Activated CD8-positive, alpha-beta memory T cell treated with anti-CD3 and anti-CD28 coated beads, Interleukin-2, amount 50 U/mL, for 4 hours (primary cell): Measurements from ENCODE around the gene MBP.

Experiments
- DNase-seq: peaks from one replicate; pipeline ENCODE4 v3.0.0-alpha.2; 2020

MBP gene

DNA sequence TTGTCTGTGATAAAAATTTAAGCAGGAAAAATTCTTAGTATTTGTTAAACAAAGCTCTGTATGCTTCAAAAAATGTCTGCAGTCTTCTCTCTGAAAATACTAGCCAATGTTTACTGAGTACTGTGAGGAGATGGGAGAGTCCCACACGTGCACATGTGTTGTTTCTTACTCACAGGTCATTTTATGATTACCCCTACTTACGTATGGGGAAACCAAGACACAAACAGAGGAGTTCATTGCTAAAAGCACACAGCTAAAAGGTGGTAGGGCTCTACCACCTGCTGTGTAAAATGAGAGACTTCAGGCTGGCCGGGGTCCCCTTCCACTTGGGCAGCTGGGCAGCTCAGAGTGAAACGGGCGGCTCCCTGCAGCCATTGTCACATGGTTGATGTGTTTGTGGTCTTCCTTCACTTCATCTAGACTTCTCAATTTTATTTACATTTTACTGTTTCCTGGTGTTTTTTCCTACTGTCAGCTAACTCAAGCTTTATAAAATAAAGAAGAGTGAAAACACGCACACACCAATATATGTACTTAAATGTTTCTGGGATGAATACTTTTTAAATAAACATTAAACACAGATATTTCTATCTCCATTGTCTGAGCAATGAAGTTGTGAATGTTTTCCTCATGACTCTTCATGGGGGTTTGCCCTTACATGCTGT, 71.2 kb downstream of the MBP start:
- no peak for DNase-seq

DNA sequence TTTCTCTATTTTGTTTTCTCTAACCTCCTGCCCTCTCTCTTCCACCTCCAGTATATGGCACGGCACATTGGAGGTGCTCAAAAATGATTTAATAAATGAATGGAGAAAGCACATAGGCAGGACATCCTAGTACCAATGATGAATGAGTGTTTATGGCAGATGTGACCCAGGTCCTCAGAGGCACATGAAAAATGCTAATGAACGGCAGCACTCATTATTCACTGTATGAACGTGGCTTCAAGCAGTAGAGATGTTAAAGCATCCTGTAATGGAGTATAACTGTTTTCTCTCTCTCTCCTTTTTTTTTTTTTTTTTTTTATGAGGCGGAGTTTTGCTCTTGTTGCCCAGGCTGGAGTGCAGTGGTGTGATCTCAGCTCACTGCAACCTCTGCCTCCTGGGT, 72.4 kb downstream of the MBP start:
- no peak for DNase-seq

DNA sequence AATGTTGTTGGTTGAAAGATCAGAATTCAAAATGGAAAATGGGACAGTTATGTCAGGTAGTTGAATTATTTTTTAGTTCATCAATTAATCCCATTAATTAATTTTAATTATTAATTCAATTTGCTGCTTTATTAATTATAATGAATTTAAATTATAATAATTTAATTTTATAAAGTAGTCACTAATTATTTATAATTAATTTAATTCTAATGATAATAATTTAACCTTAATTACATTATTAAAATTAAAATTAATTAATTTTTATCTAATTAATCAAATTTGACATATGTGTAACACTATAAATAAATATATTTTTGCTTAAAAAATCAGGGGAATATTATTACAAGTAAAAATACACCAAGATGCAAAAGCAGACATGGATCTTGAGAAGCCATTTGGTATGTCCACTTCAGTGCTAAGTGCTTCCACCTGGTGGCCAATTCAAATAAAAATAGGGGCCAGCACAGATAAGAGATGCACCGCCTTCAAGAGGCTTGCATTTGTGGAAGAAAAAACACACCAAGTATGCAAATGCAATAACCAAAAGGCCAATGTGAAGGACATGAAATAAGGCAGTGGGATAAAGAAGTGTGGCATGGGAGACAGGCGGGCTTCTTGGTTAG, 73.2 kb downstream of the MBP start:
- DNase-seq: no peak

DNA sequence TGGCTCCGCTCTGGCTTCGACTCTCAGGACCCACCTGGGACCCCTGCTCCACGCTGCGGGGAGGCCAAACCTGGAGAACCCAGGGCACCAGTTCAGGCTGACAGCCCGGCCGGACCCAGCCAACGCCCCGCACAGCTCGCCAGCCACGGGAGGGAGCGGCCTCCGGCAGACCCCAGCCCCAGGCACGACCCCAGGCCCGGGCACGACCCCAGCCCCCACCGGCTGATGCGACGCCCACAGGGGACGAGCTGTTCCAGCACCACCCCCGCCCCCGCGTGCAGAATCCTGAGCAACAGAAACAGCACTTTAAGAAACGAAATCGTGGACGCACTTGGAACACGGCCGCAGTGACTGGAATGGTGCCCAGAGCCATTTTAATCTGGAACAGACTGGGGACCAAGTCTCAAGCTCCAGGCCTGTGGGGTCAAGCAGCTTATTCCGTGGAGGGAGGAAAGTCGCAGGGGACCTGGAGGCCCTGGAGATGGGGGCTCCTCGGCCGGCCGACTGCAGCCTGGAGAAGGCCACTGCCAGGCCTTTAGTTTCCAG, 74.2 kb downstream of the MBP start:
- DNase-seq: no peak

DNA sequence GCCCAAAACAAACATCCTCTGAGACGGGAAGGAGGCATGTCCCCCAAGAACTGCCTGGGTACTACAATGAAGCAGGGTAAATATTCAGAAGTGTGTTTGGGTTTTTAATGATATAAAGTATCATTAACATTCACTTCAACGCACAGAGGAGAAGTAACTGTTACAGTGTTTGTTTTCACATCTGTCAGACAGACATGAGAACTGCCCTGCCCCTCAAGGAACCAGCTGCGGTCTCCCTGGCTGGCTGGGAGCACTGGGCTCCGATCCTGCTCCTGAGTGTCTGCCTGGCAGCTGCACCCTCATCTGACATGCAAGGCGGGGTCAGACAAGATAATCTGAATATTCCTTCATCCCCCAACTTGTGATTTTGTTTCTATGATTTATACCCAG, 75.6 kb downstream of the MBP start:
- no peak for DNase-seq

DNA sequence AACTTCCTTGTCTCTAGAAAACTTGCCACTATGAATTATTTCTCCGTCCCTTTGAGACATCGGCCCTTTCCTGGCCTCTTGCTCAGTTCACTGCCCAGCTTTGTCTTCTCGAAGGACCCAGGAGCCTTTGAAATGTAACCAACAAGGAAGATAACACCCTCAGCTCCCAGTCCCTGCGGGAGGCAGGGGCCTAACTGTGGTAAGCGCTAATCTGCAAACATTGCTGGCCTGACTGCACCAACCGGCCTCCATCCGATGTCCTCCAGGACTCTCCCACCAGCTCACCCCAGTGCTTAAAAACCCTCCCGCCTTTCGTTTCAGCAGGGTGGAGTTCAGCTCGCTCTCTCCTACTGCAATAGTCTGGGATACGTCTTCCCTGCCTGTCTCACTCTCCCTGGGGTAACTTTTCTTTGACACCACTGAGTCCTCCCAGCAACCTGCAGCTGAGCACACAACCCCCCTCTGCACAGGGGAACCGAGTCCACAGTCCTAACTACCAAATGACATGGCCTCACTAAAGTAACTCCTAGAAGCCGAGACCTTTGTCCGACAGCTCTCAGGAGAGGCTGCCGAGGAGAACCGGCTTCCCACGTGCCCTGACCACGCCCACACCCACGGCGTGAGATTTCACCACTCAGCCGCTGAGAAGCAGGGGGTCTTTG, 76.1 kb downstream of the MBP start:
- no peak for DNase-seq

DNA sequence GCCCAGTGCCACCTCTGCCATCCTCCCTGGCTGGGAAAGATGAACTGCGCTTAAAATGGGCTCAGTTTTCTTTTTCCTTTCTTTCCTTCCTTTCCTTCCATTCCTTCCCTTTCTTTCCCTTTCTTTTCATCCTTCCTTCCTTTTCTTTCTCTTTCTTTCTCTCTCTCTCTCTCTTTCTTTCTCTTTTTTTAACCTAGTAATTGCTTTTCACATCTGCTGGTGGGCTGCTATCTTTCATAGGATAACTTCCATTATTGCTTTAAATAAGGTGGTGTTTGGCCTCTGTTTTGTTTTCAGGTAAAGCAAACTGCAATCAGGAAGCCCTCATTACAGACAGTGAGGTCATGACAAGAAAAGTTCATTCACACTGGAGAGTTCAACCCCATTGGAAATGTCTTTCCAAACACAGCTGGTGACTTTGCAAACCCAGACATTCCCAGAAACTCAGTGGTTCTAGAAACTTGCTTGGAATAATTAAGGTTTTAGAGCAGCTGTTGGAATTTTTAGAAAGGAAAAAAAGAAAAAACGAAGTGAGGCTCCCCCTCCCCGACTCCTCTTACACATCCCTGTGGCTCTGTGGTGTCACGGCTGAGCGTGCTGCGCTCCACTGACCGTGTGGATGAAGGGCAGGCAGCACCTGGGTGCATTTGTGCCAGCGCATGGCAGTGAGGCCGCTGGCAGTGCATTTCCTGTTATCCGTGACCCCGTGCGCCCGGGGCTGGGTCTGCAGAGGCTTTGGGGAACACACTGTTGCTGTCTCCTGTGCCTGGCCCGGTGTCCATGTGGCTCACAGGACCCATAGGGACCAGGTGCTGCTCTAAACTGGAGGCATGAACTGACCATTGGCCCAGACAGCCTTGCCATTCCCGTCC, 76.9 kb downstream of the MBP start:
- no peak for DNase-seq

DNA sequence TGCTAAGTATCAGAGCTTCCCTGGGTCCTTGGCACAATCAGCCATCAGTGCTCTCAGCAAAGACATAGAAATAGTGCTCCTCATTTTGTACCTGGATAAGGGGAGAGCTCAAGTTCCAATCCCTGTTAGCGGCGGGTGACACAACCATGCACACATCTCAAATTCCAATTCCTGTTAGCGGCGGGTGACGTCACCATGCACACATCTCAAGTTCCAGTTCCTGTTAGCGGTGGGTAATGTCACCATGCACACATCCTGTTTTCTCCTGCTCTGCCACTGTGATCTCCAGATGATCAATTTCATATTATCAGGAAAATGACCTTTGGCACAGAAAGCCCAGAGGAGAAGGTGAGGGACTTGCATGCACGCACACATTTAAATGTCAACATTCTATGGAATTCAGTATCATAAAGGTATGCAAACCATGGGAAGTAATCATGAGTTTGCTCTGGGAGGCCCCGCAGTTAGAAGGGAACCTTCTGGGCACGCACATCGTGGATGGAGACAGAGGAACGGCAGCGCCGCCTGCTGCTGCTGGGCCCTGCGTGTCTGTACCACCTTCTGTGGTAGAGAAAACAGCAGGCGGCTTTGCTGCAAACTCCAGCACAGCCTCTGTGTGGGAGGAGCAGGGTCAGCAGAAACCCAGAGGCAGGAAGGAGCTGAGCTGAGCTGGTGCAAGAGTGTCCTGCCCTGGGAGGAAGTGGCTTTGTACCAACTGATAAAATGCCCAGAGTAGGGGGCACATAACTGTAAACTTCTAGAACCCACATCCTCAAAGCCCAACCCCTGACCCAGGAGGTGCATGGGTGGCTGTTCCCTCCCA, 77.8 kb downstream of the MBP start:
- DNase-seq: peak; percentile 67

DNA sequence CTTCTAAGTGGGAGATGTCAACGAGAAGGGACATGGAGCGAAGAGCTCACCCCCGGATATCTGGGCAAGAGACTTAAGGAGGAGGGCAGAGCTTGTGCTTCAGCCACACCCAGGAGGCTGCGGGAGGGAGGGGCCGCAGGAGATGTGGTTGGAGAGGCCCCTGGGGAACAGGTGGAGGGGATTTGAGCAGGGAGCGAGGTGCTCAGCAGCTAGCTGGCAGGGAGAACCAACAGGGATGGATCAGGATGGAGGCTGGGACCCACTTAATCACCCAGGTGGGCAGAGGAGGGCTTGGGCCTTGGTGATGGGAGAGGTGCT, 78.3 kb downstream of the MBP start:
- no peak for DNase-seq

DNA sequence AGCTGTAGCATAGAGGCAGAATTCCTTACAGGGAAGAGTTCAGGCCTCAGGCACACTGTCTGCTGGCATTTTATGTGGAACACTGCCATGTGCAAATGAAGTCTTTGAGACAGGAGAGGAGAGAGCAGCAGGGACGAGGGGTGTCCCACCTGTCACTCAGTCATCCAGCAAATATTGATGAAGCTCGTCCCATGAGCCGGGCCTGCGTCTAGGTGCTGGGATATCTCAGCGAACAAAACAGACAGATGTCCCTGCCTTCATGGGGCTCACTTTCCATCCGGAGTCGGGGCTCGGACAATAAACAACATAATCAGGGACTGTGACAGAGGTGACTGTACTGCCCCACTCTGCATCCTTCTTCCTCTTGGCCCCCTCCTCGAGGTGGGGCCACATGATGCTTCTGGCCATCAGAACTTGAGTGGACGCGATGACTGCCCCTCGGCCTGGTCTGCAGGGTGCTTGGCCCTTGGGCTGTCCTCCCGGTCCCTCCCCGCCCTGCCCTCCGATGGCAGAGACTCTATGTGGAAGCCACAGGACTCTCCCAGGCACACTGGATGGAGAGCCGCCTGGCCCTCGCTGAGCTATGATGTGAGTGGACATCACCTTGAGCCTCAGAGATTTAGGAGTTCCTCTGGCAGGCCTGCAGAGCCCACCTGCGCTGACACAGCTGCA, 78.8 kb downstream of the MBP start:
- no peak for DNase-seq

DNA sequence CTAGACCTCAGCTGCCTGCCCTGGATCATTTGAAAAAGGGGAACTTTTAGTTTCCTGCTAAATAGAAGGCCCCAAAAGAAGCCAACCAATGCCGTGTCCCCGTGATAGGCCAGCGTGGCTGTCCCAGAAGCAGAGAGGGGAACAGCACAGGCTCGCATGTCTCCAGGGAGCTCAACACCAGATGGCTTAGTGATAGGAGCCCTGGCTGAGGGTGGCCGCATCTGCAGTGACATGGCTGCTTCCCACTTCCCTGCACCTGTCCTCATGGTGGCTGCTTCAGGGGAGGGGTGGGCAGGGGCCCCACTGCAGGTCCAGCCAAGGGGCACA, 79.6 kb downstream of the MBP start:
- no peak for DNase-seq

DNA sequence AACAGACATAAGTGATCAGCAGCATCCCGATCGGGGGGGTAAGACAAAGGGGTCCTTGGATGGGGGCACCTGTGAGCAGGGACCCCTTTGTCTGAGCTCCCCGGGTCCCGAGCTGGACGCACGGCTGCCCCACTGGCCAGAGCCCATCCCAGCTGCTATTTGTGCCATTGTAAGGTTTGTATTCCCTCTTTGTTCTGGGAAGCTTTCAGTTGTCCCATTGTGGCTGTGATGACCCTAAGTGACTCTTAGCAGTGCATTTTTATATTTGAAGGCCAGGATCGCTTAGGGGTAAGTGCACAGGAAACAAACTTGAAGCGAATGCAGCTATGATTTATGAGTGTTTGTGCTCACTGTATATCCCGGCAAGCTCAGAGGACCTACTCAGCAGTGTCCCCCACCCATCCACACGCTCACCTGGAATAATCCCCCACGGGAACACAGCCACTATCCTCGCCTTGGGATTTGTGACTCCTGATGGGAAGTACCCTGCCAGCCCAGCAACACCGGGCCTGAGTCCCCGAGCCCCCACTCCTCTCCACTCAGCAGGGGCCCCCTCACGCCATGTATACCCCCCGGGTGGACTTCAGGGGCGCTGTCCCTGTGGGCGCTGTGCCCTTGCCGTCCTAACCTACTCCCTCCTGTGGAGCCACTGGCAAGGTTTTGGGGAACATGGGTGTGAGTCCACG, 80.1 kb downstream of the MBP start:
- DNase-seq: no peak

DNA sequence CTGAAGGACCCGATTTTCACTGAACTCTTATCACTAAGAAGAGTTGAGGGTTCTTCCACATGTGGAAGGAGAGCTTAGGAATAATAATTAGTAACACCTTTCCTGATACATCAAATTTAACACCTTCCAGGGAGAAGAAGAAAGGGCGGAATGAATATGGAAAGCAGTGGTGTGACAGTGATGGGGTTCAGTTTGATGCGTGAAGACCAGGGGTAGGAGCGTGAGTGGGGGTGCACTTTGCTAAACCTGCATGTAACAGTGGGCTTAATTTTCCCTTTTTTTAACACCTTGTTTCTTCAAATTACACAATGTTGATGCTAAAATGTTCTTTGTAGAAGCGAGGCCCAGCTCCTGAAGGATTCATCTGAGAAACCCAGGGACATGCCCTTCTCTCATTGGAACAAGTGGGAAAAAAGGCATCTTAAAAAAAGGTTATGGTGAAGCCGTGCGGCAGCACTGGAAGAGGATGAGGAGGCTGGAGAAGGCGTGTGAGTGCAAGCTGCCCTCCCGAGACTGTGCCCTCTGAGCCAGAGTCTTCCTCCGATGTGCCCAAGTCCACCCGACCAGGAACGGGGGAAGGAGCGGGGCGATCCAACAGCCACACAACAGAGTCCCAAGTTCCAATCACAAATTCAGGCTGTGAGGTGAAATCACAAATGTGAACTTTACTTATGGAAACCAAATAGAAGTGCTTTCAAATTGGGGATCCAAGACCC, 80.8 kb downstream of the MBP start:
- no peak for DNase-seq

DNA sequence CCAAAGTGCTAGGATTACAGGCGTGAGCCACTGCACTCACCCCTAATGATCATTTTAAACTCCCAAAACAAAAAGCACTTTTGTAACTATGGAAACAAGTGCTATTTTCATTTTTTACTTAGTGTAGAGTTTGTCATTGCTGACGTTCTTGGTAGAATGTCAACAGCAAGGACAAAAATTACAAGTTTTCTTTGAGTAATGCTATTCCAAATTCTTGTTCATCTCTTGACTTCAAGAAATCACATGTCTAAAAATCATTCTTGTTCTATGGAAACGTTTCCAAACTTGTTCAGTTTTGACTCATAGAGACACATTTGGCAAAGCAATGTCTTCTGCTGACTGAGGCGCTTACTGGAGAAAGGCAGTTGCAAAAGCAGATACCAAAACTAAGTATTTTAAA, 82.6 kb downstream of the MBP start:
- no peak for DNase-seq

DNA sequence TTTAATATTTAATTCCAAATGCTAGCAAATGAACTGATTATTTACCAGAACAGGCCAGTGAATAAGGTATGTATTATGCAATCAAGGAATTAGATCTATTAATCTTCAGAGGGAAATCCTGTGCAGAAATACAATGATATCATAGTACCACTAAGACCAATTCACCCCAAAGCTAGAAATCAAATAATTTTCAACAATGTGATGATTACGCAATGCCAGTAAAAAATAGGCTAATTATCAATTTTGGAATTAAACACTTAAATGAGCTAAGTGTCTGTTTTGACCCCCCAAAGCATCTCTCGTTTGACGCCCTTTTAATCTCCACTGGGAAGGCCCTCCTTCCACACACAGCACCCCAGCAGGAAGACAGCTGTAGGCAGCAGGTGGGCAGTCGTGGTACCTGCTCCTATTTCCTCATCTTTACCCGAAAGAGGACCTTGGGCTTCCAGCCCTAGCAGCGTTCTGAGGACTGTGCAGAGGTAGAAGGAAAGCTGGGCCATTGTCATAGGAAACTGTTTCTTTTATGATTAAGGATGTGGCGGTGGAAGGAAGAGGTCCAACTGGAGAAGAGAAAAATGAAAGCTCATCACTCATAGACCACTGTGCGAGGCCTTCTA, 84.7 kb downstream of the MBP start:
- DNase-seq: no peak

DNA sequence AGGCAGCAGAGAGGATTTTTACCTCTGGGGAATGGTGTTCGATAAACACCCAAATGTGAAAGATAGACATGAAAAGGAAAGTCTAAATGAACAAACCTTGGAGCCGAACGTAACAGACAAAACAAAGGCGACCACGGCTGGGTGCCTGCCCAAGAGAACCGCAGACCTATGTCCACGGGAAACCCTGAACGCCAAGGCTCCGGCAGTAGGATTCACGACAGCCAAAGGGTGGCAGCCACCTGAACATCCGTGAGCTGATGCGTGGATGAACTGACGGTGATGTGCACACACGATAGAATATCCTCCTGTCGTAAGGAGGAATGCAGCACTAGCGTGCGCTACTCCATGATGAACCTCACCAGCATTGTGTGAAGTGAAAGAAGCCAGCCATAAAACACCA, 85.6 kb downstream of the MBP start:
- DNase-seq: no peak

DNA sequence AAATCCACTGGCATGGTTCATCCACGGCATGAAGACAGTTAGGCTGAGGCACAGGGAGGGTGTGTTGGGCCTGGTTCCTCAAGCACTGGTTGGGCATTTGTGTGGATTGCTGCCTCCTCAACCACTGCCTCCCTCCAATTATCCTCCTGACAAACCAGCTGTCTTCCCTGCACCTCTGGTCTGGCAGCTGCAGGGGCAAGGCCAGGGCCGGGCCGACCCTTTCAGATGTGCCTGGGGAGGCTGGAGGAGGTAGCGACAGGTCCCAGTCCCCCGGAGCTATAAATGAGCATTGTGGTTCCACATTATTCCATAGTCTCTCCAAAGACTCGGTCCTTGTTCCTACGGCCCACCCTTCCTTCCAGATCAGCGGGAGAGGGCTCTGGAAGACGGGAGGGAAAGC, 86.2 kb downstream of the MBP start:
- DNase-seq: no peak

DNA sequence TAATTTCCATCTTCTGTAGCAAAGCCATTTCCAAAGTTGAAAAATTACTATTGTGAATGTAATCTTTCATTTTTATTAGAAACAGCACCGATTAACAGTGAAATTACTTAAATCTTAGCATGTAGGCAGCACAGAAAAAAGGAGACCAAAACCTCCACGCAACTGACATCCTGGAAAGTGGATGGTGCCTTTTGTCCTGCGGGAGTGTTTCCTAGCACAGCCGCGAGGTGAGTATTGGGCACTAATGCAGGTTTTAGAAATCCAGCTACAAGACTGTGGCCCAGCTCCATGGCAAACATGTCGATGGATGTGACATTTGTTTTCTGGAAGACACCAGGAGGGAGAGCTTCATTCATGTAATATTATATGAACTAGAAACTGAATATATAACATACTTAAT, 86.9 kb downstream of the MBP start:
- DNase-seq: no peak

DNA sequence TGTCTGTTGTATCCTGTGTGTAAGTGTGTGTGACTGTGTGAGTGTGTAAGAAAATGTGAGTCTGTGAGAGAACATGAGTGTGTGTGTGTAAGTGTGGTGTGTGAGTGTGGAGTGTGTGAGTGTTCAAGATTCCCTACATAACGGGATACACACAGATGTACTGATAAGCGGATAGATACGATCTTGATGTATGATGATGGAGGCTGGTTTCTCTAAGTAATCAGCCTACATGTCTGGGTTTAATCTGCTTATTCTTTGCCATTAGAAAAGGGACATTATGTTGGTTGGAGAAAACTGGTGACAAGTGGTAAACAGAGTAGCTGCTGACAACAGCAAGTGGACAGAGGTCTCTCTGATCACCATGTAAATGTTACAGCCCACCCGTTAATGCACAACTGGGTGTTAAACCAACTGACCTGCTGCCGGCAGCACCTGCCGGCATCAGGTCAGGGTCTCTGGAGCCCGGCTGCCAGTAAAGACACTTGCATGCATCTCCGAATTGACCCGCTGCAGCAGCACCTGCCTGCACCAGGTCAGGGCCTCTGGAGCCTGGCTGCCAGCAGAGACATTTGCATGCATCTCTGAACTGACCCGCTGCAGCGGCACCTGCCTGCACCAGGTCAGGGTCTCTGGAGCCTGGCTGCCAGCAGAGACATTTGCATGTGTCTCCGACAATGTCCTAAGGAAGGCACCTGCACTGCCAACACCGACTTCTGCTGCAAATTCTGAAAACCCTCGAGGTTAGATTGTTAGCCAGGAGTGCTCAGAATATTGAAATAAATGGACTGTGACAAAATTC, 87.5 kb downstream of the MBP start:
- no peak for DNase-seq
